Measurements from ENCODE around the gene TMEM273. TPM values are rescaled to one million over a fixed set of nuclear protein-coding genes. Genes with fewer than 3 reads are reported as not detected.

Gene TMEM273
- total and polyA plus RNA-seq, 10 of the 15 experiments (the other 5 are each of a cell fraction or from before 2014, with no cell fraction given) = 10.3 to 46.3 (median 26.4) TPM

GRCh38 chr10:49172061-49172776, 16.0 kb downstream of the TMEM273 start:
- Histone ChIP-seq H4K20me1 (ENCODE audit: control insufficient read depth, insufficient read depth) (no peaks in the 10 kb centered on the region), H3K79me2 (ENCODE audit: control insufficient read depth, insufficient read depth, low read length) (no peaks in the 10 kb centered on the region), H3K27ac (ENCODE audit: control insufficient read depth, insufficient read depth) (0 out of 2 replicates have a peak overlapping the region, but pooled peaks have one; percentile 7), H2AFZ (ENCODE audit: control insufficient read depth, low read depth, low read length) (no peak overlapping the region; the same call in 1 of the 2 replicates), H3K36me3 (ENCODE audit: control insufficient read depth in 2 of 2, insufficient read depth in 2 of 2, low read length in 1 of 2) (peaks cover 0 to 3% of the 10 kb centered on the region in 2 experiments; a peak in 2 of 4 replicates), H3K9me3 (replicated peaks; ENCODE audit: control insufficient read depth, insufficient read depth, low read length) (no peaks in the 10 kb centered on the region), H3K4me2 (ENCODE audit: control insufficient read depth, insufficient read depth) (peak overlapping the region; percentile 63), H3K27me3 (replicated peaks in 1 of 2; ENCODE audit: control insufficient read depth in 2 of 2, insufficient read depth in 2 of 2, low read length in 1 of 2) (no peaks in the 10 kb centered on the region), H3K4me1 (ENCODE audit: control insufficient read depth, insufficient read depth, low read length) (peaks cover 29% of the 10 kb centered on the region), H3K4me3 (no peak overlapping the region), H3K9ac (ENCODE audit: control insufficient read depth, insufficient read depth, low read length) (no peak overlapping the region)
- SMC1A ChIA-PET (ENCODE audit: uncharacterized antibody, unreplicated experiment) = interaction anchor here (0.7 to 3.1 kb wide), 14 partner anchors 8 to 187 kb away, joined by 3 to 14 read pairs (median 3); partner anchors contain the start of gene TMEM273
- WGBS (ENCODE audit: insufficient coverage, insufficient replicate concordance, low lambda C conversion rate, missing lambda C conversion rate) = 33% methylated on average over 4 of the region's 4 CpGs
- RAD21 ChIA-PET (ENCODE audit: unreplicated experiment) = interaction anchor here (0.6 to 2.6 kb wide), 13 partner anchors 9 to 1244 kb away, joined by 3 to 8 read pairs (median 4); partner anchors contain the start of genes FAM170B and TMEM273
- CTCF ChIA-PET = interaction anchor here (0.7 to 3.7 kb wide), 9 partner anchors 9 to 514 kb away, joined by 3 to 9 read pairs (median 5); partner anchors contain the start of gene TMEM273
- ATAC-seq = peak; percentile 57
- intact Hi-C loops (cut with micrococcal nuclease; ENCODE audit: unreplicated experiment) = loop anchor here (10.0 kb wide), 1 partner anchor 343 kb away; no protein-coding TSS in a partner anchor
- FAIRE-seq = peak; percentile 76
- in situ Hi-C loops (cut with MboI) = loop anchor here (10.0 kb wide), 1 partner anchor 507 kb away; no protein-coding TSS in a partner anchor
- DNase-seq (ENCODE audit: low read depth, low spot score) = no peak
- BruUV-seq (replicated peaks) = no TSS peak
- POLR2A ChIA-PET = interaction anchor here (0.5 to 2.6 kb wide), 3 partner anchors 18 to 272 kb away, joined by 3 to 12 read pairs (median 5); no protein-coding TSS in a partner anchor
- no peak for TF ChIP-seq ELK1 (IDR thresholded peaks at IDR 0.05; ENCODE audit: low read depth, low read length)
- TF ChIP-seq IKZF1 (conservative IDR thresholded peaks at IDR 0.05) = peak; percentile 13; the same call in 1 of the 2 replicates
- no peak for TF ChIP-seq SUZ12 (IDR thresholded peaks at IDR 0.05; ENCODE audit: unreplicated experiment)
- TF ChIP-seq MEF2A (IDR thresholded peaks at IDR 0.05; ENCODE audit: insufficient read depth, low read depth, low read length) = no peak
- TF ChIP-seq MLLT1 (IDR thresholded peaks at IDR 0.05) = no peak
- no peak for TF ChIP-seq ZNF622 (IDR thresholded peaks at IDR 0.05)
- no peak for TF ChIP-seq TCF7 (IDR thresholded peaks at IDR 0.05; ENCODE audit: borderline replicate concordance)
- TF ChIP-seq ZNF24 (IDR thresholded peaks at IDR 0.05) = no peak
- no peak for TF ChIP-seq ZNF592 (IDR thresholded peaks at IDR 0.05)
- TF ChIP-seq BACH1 (IDR thresholded peaks at IDR 0.05; ENCODE audit: borderline replicate concordance) = no peak
- peak; percentile 48; the same call in 1 of the 2 replicates for TF ChIP-seq PAX5 (IDR thresholded peaks at IDR 0.05; ENCODE audit: borderline replicate concordance, low read depth, low read length)
- peak; percentile 60; the same call in 1 of the 2 replicates for TF ChIP-seq SPI1 (IDR thresholded peaks at IDR 0.05; ENCODE audit: borderline replicate concordance, insufficient read depth, low read depth, low read length)
- TF ChIP-seq, protein P1, sequence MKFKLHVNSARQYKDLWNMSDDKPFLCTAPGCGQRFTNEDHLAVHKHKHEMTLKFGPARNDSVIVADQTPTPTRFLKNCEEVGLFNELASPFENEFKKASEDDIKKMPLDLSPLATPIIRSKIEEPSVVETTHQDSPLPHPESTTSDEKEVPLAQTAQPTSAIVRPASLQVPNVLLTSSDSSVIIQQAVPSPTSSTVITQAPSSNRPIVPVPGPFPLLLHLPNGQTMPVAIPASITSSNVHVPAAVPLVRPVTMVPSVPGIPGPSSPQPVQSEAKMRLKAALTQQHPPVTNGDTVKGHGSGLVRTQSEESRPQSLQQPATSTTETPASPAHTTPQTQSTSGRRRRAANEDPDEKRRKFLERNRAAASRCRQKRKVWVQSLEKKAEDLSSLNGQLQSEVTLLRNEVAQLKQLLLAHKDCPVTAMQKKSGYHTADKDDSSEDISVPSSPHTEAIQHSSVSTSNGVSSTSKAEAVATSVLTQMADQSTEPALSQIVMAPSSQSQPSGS (IDR thresholded peaks at IDR 0.05; ENCODE audit: low read length) = no peak
- TF ChIP-seq HDAC6 (IDR thresholded peaks at IDR 0.05; ENCODE audit: unreplicated experiment) = no peak

Measured in GM12878 (cell line).